Left hindlimb (tissue), 1 donor: ENCODE results near the gene MST1R.
"Not testable (repeated sequence)": the region's sequence is repeated elsewhere in the genome, so short reads cannot be mapped to it uniquely, and the experiment has no call there.

Source experiments
- DNase-seq: peaks from one replicate; pipeline ENCODE4 v3.0.0-alpha.2; 2018

MST1R gene

DNA sequence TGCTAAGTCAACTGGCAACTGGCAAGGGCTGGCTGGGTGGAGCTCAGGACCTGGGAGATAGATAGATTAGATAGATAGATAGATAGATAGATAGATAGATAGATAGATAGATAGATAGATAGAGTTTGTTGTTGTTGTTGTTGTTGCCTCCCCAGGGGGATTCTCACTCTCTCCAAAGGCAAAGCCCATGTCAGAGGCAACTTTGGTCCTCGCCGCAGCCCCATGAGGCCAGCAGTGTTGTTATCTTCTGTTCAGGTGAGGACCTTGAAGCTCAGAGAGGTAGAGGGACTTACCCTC lies 7.4 kb upstream of the MST1R start:
- DNase-seq = no peak

DNA sequence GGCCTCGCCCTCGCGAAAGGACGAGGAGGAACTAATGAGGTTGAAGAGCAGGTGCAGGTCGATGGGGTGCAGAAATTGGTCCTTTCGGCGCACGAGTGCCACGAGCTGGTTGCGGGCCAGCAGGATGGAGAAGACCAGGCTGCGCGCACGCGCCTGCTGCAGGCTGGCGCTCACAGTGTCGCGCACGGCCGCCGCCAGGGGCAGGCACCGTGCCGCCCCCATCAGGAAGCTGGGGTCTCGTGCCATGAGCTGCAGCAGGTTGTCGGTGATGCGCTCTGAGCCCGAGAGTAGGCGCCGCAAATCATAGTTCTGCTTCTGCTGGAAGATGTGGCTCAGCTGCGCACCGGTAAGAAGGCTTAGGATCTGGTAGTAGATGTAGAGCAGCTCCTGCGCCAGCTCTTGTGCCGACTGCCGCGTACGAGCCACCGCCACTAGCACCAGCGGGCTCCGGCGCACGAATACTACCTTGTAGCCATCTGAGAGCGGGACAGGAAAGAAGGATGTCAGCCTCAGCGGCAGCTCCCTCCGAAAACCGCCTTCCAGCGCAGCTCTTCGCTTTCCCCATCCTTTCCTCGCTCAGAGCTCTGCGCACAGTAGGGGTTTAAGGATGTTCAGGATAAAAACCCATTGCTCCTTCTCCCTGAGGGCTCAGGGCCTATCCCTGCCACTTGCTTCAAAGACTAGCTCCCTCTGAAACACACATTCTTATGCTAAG lies 6.9 kb upstream of the MST1R start:
- DNase-seq = no peak

DNA sequence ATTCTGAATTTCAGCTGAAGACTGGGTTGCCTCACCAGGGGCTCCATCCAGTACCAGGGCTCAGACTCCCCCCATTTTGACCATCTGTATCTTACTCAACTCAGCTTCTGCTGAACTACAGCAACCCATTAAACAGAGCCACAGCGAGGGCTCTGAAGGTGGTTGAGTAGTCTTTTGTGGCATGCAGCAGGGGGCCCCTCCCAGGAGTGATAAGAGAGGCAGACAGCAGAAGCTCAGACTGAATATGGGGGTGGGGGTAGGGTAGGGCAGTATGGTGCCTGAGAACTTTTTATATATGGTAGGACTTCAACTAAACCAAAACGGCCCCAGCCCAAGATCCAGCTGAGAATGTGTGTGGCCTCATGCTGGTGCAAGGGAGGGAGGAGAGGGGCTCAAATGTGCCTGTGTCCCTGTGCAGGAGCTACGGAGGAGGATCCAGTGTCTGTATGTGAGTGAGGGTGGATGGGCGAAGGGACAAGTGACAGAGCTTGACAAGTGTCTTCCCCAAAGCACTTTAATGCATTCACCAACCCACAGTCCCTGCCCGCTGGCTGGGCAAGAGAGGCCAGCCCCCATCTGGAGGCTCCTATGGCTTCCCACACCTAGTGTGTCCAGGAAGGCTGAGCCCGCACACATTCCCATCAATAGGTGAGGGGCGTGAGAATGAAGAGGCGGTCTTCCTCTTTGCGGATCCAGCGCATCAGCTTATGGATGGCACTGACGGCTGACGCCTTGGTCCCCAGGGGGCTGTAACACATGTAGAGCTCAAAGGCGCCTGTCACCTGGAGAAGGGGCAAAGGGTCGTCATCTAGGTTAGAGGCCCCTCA lies 4.9 kb upstream of the MST1R start:
- no peak for DNase-seq

DNA sequence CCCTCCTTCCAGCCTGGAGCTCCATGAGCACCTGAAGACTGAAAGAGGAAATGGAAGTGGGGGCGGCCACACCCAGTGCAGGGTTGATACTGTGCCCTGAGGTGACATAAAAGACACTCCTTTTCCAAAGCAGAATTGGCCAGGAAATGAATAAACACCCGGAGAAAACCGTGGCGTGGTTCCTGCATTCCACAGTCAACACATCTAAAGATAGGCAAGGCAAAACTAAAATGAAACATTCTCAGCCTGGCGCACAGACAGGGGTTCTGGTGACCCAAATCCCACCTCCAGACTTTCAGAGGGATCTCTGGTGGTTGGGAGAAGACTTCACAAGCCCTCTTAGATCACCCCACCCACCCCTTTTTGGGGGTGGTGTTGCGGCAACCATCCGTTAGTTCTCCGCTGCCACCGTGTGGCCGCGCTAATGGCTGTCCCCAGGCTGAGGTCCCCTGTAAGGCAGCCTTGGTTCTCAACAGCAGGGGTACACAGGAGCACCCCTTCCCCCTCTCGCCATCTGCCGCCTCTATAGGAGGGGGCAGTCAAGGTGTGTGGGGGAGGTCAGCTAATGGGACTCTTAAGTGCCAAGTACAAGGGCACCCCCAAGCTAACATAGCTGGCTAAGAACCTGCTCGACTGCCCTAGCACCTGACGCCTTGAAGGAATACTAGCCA lies 2.5 kb upstream of the MST1R start:
- DNase-seq = peak; percentile 68

DNA sequence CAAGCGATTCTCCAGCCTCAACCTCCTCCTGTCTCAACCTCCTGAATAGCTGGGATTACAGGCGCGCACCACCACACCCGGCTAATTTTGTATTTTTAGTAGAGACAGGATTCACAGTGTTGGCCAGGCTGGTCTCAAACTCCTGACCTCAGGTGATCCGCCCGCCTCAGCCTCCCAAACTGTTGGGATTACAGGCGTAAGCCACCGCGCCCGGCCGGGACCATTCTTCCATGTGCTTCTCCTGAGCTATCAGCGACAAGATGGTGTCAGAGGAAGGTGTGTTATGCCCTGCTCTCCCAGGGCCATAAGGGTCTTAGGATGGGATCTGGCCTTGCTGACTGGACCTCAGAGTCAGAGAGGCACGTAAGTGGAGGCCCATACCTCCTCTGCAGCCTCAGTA lies 775 bp upstream of the MST1R start:
- DNase-seq = not testable (repeated sequence)

DNA sequence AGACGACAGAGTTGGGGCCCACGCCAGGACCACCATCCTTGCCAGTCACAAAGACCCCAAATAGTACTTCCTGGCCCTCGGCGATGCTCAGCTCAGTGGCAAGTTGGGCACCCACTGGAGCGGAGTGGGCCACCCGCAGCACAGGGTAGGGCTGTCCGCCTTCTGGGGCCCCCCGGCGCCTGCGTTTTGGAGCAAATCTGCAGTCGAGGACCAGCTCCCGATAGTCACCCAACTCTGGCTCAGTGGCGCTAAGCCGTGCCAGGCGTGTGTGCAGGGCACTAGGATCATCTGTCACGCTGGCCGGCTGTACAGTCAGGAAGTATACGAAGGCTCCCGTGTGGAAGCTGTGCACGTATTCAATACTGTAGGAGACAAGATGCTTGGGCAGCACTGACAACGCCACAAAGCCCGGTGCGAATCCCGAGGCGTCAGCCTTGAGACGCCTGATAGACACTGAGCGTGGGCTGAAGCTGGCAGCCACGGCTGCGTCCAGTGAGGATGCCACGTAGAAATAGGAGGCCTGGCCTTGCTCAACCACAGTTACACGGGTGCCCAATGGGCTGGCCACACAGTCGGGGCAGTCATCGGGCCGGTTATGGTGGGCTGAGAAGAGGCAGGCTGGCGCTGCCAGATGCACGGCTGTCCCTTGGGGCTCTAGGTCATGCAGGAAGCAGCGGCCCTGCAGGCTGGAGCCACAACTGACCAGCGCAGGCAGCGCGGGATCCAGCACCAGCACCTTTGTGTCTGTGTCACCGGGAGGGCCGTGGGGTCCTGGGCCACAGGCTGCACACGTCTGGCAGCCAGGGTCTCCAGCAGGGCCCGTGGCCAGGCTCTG lies 945 bp downstream of the MST1R start:
- no peak for DNase-seq

DNA sequence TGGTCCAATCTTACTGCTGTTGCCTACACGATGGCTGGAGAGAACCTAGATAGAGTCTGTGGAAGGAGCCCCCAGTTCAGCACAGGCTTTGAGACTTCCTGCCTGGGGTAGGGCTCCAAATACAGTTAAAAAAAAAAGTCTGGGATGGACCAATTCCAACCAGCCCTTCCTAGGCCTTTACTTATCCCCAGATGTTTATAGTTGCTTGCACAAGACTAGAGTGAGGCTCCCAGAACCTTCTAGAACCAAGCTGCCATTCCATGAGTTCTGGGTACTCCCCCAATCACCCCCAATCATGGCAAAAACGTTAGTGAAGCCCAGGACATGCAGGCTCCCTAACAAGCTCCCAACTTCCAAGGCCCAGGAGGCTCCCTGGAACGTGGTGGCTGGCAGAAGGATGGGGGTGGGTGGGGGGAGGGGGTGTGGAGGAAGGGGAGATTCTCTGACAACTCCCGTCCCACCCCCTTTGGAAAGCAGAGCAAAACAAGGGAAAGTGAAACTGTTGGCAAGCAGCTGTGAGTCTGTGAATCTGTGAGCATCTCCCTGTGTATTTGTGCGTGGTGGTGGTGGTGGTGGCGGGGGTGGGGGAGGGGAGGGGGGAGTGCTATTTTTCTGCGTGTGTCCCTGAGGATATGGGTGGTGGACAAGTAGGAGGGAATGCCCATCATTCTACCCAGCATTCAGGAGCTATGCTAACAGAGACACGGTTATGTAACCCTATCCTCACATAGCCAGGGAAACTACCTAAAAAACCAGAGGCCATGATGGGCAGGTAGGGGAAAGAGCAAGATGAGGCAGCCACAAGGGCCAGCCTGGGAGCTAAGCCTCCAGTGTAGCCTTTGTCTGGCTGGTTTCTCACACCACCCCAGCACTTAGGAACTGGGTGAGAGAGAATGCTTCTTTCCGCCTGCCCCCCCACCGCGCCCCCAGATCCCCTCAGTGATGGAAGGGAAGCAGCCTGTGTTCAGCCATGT lies 2.0 kb downstream of the MST1R start:
- DNase-seq = no peak

DNA sequence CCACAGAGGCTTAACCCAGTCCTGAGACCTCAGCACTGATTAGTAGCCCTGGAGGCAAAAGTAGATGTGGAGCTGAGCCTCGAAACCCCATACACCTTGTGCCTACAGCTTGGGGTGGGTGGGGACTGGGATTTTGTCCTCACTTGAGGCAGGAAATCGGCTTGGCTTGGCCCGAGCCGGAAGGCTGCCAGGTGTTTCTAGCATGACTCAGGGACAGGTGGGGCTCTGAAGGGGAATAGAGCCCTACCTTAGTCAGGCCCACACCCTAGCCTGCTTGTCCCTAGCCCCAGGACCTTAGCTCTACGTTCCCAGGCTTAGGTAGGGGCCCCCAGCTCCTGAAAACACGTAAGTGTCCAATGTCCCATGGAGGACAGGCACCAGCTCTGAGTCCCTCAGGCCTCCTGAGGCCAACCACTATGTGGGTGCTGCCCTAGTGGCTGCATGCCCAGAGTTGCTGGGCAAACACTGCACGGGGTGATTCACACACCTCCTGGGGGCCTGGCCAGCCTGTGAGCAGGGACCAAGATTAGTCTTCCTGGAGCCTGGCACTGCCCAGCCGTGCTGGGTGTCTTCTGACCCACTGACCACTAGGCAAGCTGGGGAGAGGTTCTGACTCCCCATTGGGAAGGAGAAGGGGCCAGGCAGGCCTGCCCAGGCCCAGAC lies 3.1 kb downstream of the MST1R start:
- no peak for DNase-seq

DNA sequence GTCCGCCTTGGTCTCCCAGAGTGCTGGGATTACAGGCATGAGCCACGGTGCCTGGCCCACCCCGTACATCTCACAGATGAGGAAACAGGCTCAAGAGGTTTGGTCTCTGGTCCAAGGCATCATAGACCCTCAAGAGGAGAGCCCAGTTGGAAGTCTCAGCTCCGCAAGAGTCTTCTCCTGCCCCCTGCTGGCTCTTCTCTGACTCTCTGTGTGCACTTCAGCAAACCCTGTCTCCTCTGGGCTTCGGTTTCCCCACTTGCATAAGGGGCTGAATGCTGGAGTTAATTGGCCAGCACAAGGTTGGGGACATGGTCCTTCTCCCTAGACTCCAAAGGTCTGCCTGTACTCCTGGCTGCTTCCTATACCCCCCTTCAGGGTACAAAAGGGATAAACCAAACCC lies 3.9 kb downstream of the MST1R start:
- DNase-seq = peak; percentile 32

DNA sequence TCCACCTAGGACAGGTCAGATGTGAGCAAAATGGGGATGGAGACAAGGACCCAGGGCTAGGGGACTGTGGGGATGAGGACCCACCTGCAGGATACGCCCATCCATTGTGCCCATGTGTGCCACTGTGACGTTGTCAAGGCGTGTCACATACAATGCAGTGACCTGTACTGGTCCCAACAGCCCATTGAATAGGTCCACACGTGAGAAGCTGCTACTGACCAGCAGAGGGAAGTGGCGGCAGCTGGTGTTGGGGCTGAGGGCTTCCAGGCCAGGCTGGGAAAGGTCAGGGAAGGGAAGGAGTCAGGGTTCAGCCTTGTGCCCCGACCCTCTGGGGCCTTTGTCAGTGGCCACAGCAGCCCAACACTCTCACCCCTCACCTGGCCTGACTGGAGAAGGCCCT lies 4.7 kb downstream of the MST1R start:
- peak; percentile 13 for DNase-seq

DNA sequence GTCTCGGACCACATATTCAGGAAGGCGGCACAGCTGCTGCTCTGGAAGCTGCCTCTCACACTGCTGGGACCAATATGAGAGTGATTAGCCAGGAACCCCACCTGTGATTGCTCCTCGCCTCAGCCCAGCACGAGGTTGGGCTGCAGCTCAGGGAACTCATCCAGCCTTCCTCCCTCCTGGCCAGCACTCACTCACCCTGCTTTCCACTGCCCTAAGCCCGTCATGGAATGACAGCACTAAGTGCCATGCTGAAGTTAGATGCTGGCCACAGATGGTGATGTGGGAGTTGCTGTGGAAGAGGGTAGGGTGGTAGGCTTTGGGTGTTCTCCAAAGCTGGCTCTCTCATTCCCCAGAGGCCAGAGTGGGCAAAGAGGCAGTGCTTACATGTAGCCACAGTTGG lies 7.3 kb downstream of the MST1R start:
- DNase-seq = no peak

DNA sequence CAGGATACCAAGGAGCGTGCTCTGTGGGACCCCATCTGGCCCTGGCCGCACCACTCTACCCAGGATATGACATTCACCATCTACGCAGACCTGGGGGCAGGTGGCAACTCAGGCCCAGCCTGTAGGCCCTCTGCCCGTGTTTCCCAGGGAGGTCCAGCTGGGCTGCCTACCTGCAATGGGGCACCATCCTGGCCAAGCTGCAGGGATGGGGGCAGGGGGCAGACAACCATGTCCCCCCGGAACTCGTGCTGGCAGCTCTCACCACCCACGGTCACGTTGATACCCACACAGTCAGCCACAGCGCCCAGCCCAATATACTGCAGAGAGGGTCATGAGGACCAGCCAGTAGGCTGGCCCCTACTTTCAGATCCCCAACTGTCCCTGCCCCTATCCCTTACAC lies 7.9 kb downstream of the MST1R start:
- DNase-seq = no peak

DNA sequence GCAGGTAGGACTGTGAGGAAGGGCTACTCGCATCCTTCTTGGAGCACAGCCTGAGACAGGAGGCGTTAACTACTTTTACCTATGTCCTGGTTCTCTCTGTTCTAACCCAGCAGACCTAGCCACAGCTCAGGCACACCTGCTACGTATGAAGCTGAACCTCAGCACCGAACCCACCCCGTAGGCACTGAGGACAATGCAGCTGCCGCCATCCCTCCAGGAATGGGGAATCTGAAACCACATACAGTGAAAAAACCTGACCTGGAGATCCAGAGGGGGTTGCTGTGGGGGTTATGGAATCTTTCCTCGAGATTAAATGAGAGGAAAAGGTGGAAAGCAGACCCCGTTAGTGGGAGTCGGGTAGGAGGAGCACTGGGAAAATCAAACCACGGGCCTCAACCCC lies 14.4 kb downstream of the MST1R start:
- DNase-seq = no peak

DNA sequence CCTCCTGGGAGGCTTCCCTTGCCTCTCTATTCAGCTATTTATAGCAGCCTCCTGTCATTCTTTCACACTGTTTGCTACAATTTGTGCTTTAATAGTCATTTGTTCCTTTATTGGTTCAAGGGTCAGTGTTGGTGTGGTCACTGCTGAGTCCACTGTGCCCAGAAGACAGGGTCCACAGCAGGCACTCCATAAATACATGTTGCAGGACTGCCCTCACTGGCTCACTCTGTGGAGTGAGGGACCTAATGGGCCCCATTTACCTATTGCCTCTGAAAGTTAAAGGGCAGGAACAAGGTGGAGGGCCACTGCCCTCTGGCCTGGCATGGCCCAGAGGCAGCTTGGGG lies 16.8 kb downstream of the MST1R start:
- no peak for DNase-seq

DNA sequence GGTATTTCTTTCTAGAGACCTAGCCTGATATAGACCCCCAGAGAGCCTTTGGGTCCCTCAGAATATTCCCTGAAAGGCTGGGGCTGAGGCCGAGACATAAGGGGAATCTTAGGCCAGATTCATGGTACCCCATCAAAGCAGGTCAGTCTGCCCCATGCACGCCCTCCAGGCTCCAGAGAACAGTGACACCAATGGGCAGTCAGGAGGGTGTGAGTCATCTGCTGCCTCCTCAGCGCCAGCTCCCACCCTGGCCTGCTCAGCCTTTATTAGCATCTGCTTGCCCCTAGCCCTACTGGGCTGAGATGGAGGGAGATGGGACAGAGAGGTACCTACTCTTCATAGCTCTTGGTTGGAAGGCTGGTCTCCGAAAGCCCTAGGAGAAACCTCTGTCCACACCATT lies 19.7 kb downstream of the MST1R start:
- DNase-seq = no peak

DNA sequence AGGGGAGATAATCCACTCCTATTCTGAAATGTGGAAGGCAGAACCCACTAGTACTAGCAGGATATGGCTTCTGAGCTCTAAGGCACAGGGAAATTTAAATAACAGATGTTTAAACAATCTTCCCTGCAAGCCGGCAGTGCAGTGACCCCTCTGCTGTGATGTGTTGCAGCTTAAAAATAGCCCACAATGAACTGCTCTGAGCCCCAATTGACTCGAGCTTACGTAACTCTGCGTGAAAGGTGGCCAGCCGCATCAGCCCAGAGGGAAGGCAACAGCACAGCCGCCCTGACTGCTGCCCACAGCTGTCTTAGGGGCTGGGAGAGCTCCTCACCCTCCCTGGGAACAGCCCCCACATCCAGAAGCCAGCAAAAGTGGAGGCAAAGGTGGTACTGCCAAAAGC lies 21.5 kb downstream of the MST1R start:
- peak; percentile 73 for DNase-seq

DNA sequence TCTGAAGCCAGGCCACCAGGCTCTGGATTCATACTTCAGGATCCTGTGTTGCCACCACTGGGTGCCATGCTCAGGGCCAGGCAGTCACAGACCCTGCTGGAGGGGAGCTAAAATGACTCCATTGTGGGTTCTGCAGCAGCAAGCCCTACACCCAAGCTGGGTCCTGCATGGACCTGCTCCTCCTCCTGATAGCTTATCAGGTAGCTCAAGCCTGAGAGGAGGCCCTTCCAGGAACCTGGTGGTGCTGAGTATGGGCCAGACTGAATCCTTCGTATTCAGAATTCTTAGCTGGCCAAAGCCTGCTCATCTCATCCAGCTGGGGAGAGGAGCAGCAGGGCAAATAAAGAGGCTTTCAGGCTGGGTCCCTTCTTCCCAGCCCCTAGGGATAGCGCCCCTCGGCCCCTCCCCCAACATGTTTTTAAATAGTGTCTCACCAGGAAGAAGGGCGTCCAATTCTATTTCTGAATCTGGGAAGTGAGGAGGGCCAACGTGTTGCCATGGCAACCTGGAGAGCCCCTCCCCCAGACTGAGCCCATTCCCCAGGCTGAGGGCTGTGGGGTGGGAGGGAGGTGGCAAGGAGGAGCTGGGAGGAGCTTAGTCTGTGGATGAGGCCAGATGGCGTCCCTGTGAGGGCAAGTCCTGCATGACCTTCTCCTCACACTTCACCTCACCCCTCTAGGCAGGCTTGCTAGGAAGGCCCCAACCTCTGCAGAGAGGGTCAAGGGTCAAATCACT lies 22.9 kb downstream of the MST1R start:
- no peak for DNase-seq

DNA sequence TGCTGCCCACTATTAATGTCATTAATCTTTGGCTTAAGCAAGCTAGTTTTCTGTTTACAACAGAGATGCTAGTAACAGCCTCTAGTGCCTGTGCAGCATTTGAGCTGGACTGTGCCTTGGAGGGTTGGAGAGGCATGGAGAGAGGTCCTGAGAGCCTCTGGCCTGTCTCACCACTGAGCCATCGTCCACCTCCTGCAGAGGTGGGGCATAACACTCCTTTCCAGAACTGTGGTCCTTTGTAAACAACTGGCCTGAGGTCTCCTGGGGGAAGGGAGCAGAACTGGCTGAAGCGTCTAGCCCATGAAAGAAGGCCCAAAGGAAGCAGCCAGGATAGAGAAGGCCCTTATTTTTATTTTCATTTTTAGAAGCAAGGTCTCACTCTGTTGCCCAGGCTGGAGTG lies 24.0 kb downstream of the MST1R start:
- DNase-seq = no peak

DNA sequence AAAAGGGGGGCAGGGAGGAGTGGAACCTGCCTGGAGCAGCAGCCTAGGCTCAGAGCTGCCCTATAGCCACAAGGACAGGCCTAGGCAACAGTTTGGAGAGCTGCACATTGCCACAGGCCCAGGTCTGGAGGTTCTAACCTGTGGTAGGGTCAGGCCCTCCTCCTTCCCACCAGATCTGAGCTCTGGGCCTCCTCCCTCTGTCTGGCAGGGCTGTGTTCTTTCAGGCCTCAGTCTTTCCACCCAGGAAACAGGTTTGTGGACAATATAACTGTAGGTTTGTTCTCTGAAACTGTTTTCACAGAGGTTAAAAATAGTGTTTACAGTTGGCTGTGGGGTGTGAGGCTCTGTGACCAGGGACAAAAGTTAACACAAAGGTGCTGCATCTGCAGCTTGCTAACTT lies 25.0 kb downstream of the MST1R start:
- no peak for DNase-seq

DNA sequence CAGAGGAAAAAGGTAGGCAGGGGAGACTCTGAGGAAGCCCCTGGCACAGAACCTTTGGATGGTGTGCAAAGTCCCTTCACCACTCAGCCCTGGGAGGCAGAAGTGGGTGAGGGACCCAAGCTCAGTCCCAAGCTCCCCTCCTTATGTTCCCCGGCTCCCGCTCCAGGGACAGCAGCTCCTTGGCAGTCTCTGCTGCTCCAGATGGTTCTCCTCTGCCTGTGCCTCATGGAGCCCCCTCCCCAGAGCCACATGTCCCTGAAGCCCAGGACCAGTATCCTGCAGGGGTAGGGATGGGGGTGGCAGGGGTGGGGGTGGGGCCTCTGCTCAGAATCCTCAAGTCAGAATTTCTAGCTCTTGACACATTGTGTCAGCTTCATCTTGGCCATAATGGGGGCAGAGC lies 26.0 kb downstream of the MST1R start:
- DNase-seq = no peak

DNA sequence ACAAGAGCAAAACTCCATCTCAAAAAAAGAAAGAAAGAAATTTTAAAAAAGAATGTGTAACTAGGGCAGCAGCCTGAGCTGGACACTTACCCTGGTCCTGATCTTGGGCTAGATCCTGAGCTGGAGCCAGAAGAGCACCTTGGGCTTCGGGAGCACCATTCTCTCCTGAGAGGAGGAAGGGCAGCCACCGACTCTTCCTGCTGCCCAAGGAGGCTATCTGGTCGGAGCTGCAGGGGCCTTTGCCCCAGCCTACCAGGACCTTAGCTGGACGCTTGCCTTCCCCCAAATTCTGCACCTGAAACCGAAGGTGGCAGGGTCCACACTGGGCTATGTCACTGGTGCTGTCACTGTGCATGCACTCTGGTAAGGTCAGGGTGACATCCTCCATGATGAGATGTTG lies 27.1 kb downstream of the MST1R start:
- DNase-seq = no peak
